ENCODE measurements around the gene KLK7.

- TF ChIP-seq CTCF (IDR thresholded peaks at IDR 0.05; ENCODE audit: low read length): no peak
- TF ChIP-seq EZH2phosphoT487 (IDR thresholded peaks at IDR 0.05; ENCODE audit: low read length): no peak
- TF ChIP-seq EZH2 (optimal IDR thresholded peaks at IDR 0.05; ENCODE audit: low read depth, low read length): no peak
Observed at GRCh38 chr19:51014242-51014641, 30.5 kb upstream of the KLK7 start.
